PFSK-1 (cell line): ENCODE measurements around the gene ABHD17A.

Experiments
- FOXP2 ChIP-seq: optimal IDR thresholded peaks from 2 replicates; pipeline ENCODE3; 2011; ENCODE audit warnings: borderline replicate concordance, control low read depth, inconsistent platforms; ENCODE audit not compliant: insufficient read depth; ENCODE audit errors: extremely low read length, extremely low read depth
- POLR2AphosphoS5 ChIP-seq: IDR thresholded peaks from 2 replicates; pipeline ENCODE4 v1.6.1; 2012; ENCODE audit warnings: low read depth, mild to moderate bottlenecking, control low read depth, low read length, moderate library complexity
- SIN3A ChIP-seq: IDR thresholded peaks from 2 replicates; pipeline ENCODE4 v1.6.1; 2012; ENCODE audit warnings: mild to moderate bottlenecking, low read length, moderate library complexity, borderline replicate concordance; ENCODE audit not compliant: insufficient read depth
- TAF1 ChIP-seq: IDR thresholded peaks from 2 replicates; pipeline ENCODE4 v1.6.1; 2012; ENCODE audit warnings: low read length, control low read depth, borderline replicate concordance; ENCODE audit not compliant: insufficient read depth
- TF ChIP-seq, protein P1 (sequence below), 2 experiments: IDR thresholded peaks; 2 replicates each; pipeline versions ENCODE4 v1.6.1 to v1.8.0; 2011 to 2012; ENCODE audit warnings: low read depth in 2 of 2, low read length in 2 of 2, control low read depth in 1 of 2, inconsistent platforms in 1 of 2, mild to moderate bottlenecking in 1 of 2, moderate library complexity in 1 of 2; ENCODE audit not compliant: insufficient read depth in 1 of 2

GRCh38 chr19:1921825-1922224 lies 36.5 kb upstream of the ABHD17A start:
- TF ChIP-seq, protein P1, sequence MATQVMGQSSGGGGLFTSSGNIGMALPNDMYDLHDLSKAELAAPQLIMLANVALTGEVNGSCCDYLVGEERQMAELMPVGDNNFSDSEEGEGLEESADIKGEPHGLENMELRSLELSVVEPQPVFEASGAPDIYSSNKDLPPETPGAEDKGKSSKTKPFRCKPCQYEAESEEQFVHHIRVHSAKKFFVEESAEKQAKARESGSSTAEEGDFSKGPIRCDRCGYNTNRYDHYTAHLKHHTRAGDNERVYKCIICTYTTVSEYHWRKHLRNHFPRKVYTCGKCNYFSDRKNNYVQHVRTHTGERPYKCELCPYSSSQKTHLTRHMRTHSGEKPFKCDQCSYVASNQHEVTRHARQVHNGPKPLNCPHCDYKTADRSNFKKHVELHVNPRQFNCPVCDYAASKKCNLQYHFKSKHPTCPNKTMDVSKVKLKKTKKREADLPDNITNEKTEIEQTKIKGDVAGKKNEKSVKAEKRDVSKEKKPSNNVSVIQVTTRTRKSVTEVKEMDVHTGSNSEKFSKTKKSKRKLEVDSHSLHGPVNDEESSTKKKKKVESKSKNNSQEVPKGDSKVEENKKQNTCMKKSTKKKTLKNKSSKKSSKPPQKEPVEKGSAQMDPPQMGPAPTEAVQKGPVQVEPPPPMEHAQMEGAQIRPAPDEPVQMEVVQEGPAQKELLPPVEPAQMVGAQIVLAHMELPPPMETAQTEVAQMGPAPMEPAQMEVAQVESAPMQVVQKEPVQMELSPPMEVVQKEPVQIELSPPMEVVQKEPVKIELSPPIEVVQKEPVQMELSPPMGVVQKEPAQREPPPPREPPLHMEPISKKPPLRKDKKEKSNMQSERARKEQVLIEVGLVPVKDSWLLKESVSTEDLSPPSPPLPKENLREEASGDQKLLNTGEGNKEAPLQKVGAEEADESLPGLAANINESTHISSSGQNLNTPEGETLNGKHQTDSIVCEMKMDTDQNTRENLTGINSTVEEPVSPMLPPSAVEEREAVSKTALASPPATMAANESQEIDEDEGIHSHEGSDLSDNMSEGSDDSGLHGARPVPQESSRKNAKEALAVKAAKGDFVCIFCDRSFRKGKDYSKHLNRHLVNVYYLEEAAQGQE (IDR thresholded peaks at IDR 0.05; ENCODE audit: insufficient read depth in 1 of 2, low read depth in 2 of 2, low read length in 2 of 2), result no peak
- no peak for TF ChIP-seq TAF1
- no peak for TF ChIP-seq POLR2AphosphoS5
- no peak for TF ChIP-seq SIN3A
- TF ChIP-seq FOXP2, result no peak
